ENCODE results near the gene SCYGR7. TPM values are rescaled to one million over a fixed set of nuclear protein-coding genes. Genes with fewer than 3 reads are reported as not detected.
"Not testable (repeated sequence)": the region's sequence is repeated elsewhere in the genome, so short reads cannot be mapped to it uniquely, and the experiment has no call there.

Gene SCYGR7
- total and polyA plus RNA-seq, 2 donors (not counting 1 experiment from before 2014, with no cell fraction given): not detected

DNA sequence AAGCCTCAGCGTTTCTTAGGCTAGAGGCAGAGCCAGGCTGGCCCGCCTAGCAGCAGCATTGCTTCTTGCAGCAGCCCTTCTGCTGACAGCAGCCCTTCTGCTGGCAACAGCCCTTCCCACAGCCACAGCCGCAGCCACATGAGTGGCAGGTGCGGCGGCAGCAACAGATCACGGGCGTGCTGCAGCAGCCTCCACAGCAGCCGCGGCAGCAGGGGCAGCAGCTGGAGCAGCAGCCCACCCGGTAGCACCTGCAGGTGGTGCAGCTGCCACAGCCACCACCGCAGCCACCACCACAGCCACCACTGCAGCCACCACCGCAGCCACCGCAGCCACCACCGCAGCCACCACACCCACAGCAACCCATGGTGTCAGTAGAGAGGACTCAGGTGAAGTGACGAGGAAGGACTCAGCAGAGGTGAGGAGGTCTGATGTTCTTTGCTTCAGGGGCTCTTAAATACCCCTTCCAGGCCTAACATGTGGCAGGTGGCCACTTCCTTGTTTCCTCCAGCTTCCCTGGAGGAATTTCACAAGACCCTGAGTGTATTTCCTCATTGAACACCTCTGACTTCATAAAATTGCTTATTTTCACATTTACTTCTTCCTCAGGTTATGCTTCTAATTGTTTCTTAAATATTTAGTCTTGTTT lies 3.6 kb upstream of the SCYGR7 start, which contains the start of gene SCYGR6:
TSS of gene SCYGR6 (minus strand) at position 364 of the 646 bp plus-strand sequence. CDS start at position 364, 0 bp downstream.
- no peak within 1 kb of the TSS for H2AFZ ChIP-seq (ENCODE audit: low read length)
- TF ChIP-seq EZH2 (IDR thresholded peaks at IDR 0.05; ENCODE audit: low read length, missing control alignments) (no peak), CTCF (conservative IDR thresholded peaks at IDR 0.05 in 1 of 2, IDR thresholded peaks at IDR 0.05 in 1 of 2; ENCODE audit: low read depth in 1 of 2, low read length in 2 of 2) (no peak)
- no peak within 1 kb of the TSS for H3K4me2 ChIP-seq (ENCODE audit: extremely low read depth, insufficient read depth, low read length)
- DNase-seq (ENCODE audit: low read depth in 2 of 2): no peak
- no peak within 1 kb of the TSS for H3K9ac ChIP-seq (ENCODE audit: insufficient read depth, low read length)
- H3K4me1 ChIP-seq (ENCODE audit: control insufficient read depth, extremely low read depth, insufficient read depth, low read length): no peaks in the 10 kb centered on the region
- H3K9me3 ChIP-seq (ENCODE audit: control insufficient read depth, insufficient read depth, low read depth, low read length): no peaks in the 10 kb centered on the region
- H3K36me3 ChIP-seq (ENCODE audit: control insufficient read depth, insufficient read depth, low read length): no peaks in the 10 kb centered on the region
- no peak within 1 kb of the TSS for H3K4me3 ChIP-seq (replicated peaks in 1 of 4; ENCODE audit: control extremely low read depth in 1 of 4, insufficient read depth in 1 of 4, low read depth in 3 of 4, low read length in 4 of 4)
- H3K79me2 ChIP-seq (ENCODE audit: control insufficient read depth, insufficient read depth, low read length): no peaks in the 10 kb centered on the region
- no peak within 1 kb of the TSS for H3K27ac ChIP-seq (ENCODE audit: insufficient read depth, low read length)
- H3K27me3 ChIP-seq (ENCODE audit: control insufficient read depth, insufficient read depth, low read length): no peaks in the 10 kb centered on the region
- H4K20me1 ChIP-seq (ENCODE audit: control insufficient read depth, extremely low read depth, insufficient read depth, low read length): no peaks in the 10 kb centered on the region

DNA sequence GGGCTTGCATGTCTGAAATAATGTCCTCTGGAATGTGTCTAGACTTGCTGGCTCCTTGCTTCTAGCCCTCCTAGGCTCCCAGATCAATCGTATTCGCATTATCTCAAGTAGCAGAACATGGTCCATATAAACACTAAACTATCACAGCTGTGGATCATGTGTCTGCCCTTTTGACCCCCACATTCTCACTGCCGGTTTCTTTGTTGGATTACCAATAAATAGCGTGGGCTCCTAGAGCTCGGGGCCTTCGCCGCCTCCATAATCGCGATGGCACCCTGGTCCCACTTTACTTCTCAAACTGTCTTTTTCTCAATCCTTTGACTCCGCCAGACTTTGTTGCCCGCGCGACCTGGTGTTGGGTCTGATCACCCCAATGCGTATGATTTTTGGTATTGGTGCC lies 11.2 kb downstream of the SCYGR7 start:
- no peak overlapping the region for H2AFZ ChIP-seq (ENCODE audit: low read length)
- H3K27ac ChIP-seq (ENCODE audit: insufficient read depth, low read length): no peak overlapping the region
- no peaks in the 10 kb centered on the region for H4K20me1 ChIP-seq (ENCODE audit: control insufficient read depth, extremely low read depth, insufficient read depth, low read length)
- TF ChIP-seq EZH2 (IDR thresholded peaks at IDR 0.05; ENCODE audit: low read length, missing control alignments): no peak
- TF ChIP-seq CTCF (conservative IDR thresholded peaks at IDR 0.05 in 1 of 2, IDR thresholded peaks at IDR 0.05 in 1 of 2; ENCODE audit: low read depth in 1 of 2, low read length in 2 of 2): no peak
- H3K4me2 ChIP-seq (ENCODE audit: extremely low read depth, insufficient read depth, low read length): no peak overlapping the region
- no peaks in the 10 kb centered on the region for H3K36me3 ChIP-seq (ENCODE audit: control insufficient read depth, insufficient read depth, low read length)
- H3K79me2 ChIP-seq (ENCODE audit: control insufficient read depth, insufficient read depth, low read length): no peaks in the 10 kb centered on the region
- no peak for DNase-seq (ENCODE audit: low read depth in 2 of 2)
- no peak overlapping the region for H3K4me3 ChIP-seq (replicated peaks in 1 of 4; ENCODE audit: control extremely low read depth in 1 of 4, insufficient read depth in 1 of 4, low read depth in 3 of 4, low read length in 4 of 4)
- no peaks in the 10 kb centered on the region for H3K4me1 ChIP-seq (ENCODE audit: control insufficient read depth, extremely low read depth, insufficient read depth, low read length)
- H3K27me3 ChIP-seq (ENCODE audit: control insufficient read depth, insufficient read depth, low read length): no peaks in the 10 kb centered on the region
- H3K9me3 ChIP-seq (ENCODE audit: control insufficient read depth, insufficient read depth, low read depth, low read length): no peaks in the 10 kb centered on the region
- H3K9ac ChIP-seq (ENCODE audit: insufficient read depth, low read length): no peak overlapping the region

DNA sequence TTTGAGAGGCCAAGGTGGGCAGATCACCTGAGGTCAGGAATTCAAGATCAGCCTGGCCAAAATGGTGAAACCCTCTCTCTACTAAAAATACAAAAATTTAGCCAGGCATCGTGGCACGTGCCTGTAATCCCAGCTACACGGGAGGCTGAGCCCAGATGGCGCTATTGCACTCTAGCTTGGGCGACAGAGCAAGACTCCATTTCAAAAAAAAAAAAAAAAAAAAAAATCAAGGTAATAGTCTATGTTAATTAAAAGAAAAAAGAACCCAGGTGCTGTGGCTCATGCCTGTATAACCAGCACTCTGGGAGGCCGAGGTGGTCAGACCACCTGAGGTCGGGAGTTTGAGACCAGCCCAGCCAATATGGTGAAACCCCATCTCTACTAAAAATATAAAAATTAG lies 12.6 kb downstream of the SCYGR7 start:
- not testable (repeated sequence) for H3K27me3 ChIP-seq (ENCODE audit: control insufficient read depth, insufficient read depth, low read length); H3K4me3 ChIP-seq (replicated peaks in 1 of 4; ENCODE audit: control extremely low read depth in 1 of 4, insufficient read depth in 1 of 4, low read depth in 3 of 4, low read length in 4 of 4); H3K9ac ChIP-seq (ENCODE audit: insufficient read depth, low read length); H3K79me2 ChIP-seq (ENCODE audit: control insufficient read depth, insufficient read depth, low read length); H2AFZ ChIP-seq (ENCODE audit: low read length); H4K20me1 ChIP-seq (ENCODE audit: control insufficient read depth, extremely low read depth, insufficient read depth, low read length); H3K9me3 ChIP-seq (ENCODE audit: control insufficient read depth, insufficient read depth, low read depth, low read length); H3K27ac ChIP-seq (ENCODE audit: insufficient read depth, low read length); DNase-seq (ENCODE audit: low read depth in 2 of 2); H3K4me2 ChIP-seq (ENCODE audit: extremely low read depth, insufficient read depth, low read length); H3K4me1 ChIP-seq (ENCODE audit: control insufficient read depth, extremely low read depth, insufficient read depth, low read length); H3K36me3 ChIP-seq (ENCODE audit: control insufficient read depth, insufficient read depth, low read length)
- TF ChIP-seq CTCF (conservative IDR thresholded peaks at IDR 0.05 in 1 of 2, IDR thresholded peaks at IDR 0.05 in 1 of 2; ENCODE audit: low read depth in 1 of 2, low read length in 2 of 2): peak in 1 of 2 donors; percentile 17
